H1 (cell line): ENCODE measurements around the gene TMEM117.
A peak's percentile ranks its signal among the peaks of the same experiment; 100 is the strongest.

Experiments used
- BACH1 ChIP-seq: IDR thresholded peaks from 2 replicates; pipeline ENCODE4 v1.6.1; 2012; ENCODE audit warnings: low read length, improper control_type of control experiment
- CBX5 ChIP-seq: fragments of 300-800, 300-1000 bp; sonication (generic); IDR thresholded peaks from 2 replicates; pipeline ENCODE4 v1.7.1; 2016; ENCODE audit warnings: antibody characterized with exemption, low read length, low read depth
- EZH2 ChIP-seq: fragments of 200-600 bp; sonication (generic); IDR thresholded peaks from 2 replicates; pipeline ENCODE4 v1.7.1; 2012; ENCODE audit warnings: low read depth, mild to moderate bottlenecking, moderate library complexity, low read length, inconsistent platforms; ENCODE audit not compliant: severe bottlenecking
- GABPA ChIP-seq: IDR thresholded peaks from 2 replicates; pipeline ENCODE4 v1.6.1; 2011; ENCODE audit warnings: mild to moderate bottlenecking, low read length, moderate library complexity, borderline replicate concordance; ENCODE audit not compliant: insufficient read depth
- MAFK ChIP-seq: IDR thresholded peaks from 2 replicates; pipeline ENCODE4 v1.6.1; 2012; ENCODE audit warnings: low read depth, mild to moderate bottlenecking, improper control_type of control experiment, low read length
- POLR2AphosphoS5 ChIP-seq: IDR thresholded peaks from 2 replicates; pipeline ENCODE4 v1.6.1; 2011; ENCODE audit warnings: low read depth, low read length
- RAD21 ChIP-seq, 2 experiments: IDR thresholded peaks in 1 of 2; conservative IDR thresholded peaks in 1 of 2; 2 replicates each; pipeline ENCODE4 v1.6.1; 2011; ENCODE audit warnings: low read depth in 2 of 2, low read length in 2 of 2, improper control_type of control experiment in 1 of 2, inconsistent platforms in 1 of 2, mild to moderate bottlenecking in 1 of 2, moderate library complexity in 1 of 2
- SIX5 ChIP-seq: IDR thresholded peaks from 2 replicates; pipeline ENCODE4 v1.6.1; 2011; ENCODE audit warnings: mild to moderate bottlenecking, low read depth, low read length
- SP1 ChIP-seq: IDR thresholded peaks from 2 replicates; pipeline ENCODE4 v1.6.1; 2011; ENCODE audit warnings: low read depth, low read length
- USF2 ChIP-seq: IDR thresholded peaks from 2 replicates; pipeline ENCODE4 v1.6.1; 2011; ENCODE audit warnings: low read length, improper control_type of control experiment
- TF ChIP-seq, protein P1 (sequence below), 3 experiments: IDR thresholded peaks; 1 replicate in 2 of 3; 2 replicates in 1 of 3; pipeline versions ENCODE4 v1.5.1 to v1.6.1; 2011; ENCODE audit warnings: low read length in 3 of 3, mild to moderate bottlenecking in 3 of 3, inconsistent platforms in 2 of 3, low read depth in 1 of 3, moderate library complexity in 1 of 3; ENCODE audit not compliant: insufficient read depth in 1 of 3; ENCODE audit errors: control extremely low read depth in 1 of 3

DNA sequence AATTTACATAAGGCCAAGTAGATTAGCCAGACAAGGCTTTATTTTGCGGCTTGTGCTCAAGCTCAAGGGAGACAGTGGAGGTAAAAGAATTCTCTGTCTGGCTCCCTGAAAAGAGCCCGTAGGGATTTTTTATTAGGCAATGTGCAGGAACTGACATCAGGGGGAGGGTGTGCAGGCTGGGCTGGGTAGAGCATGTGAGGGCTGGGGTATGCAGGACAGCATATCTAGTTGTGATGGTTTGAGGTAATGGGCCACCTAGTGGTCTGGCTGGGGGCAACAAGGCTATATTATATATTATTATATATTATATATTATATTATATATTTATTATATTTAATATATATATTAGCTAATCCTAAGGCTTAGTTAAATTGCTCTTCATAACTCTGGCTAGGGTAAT, 102.1 kb downstream of the TMEM117 start:
- TF ChIP-seq POLR2AphosphoS5 (no peak), SP1 (no peak), SIX5 (no peak), GABPA (no peak), BACH1 (no peak), EZH2 (no peak), MAFK (no peak), CBX5 (no peak), RAD21 (IDR thresholded peaks at IDR 0.05 in 1 of 2, conservative IDR thresholded peaks at IDR 0.05 in 1 of 2; ENCODE audit: low read depth in 2 of 2, low read length in 2 of 2) (peak in 1 of 2 experiments; percentile 32; a peak in 2 of 4 replicates), USF2 (no peak)
- TF ChIP-seq, protein P1, sequence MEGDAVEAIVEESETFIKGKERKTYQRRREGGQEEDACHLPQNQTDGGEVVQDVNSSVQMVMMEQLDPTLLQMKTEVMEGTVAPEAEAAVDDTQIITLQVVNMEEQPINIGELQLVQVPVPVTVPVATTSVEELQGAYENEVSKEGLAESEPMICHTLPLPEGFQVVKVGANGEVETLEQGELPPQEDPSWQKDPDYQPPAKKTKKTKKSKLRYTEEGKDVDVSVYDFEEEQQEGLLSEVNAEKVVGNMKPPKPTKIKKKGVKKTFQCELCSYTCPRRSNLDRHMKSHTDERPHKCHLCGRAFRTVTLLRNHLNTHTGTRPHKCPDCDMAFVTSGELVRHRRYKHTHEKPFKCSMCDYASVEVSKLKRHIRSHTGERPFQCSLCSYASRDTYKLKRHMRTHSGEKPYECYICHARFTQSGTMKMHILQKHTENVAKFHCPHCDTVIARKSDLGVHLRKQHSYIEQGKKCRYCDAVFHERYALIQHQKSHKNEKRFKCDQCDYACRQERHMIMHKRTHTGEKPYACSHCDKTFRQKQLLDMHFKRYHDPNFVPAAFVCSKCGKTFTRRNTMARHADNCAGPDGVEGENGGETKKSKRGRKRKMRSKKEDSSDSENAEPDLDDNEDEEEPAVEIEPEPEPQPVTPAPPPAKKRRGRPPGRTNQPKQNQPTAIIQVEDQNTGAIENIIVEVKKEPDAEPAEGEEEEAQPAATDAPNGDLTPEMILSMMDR (IDR thresholded peaks at IDR 0.05; ENCODE audit: control extremely low read depth in 1 of 3, insufficient read depth in 1 of 3, low read depth in 1 of 3, low read length in 3 of 3) = peak; percentile 19 to 39 (median 30)
